NB4 (cell line): ENCODE results near the gene PNPLA7.

Source experiments
- DNase-seq: peaks from one replicate; pipeline ENCODE4 v3.0.0; 2010; ENCODE audit warnings: low read depth
- H3K4me3 ChIP-seq: one replicate; pipeline ENCODE4 v1.5.1; 2011; ENCODE audit warnings: mild to moderate bottlenecking, low read depth, low read length, moderate library complexity
- CTCF ChIP-seq: IDR thresholded peaks from one replicate; pipeline ENCODE4 v1.5.1; 2012; ENCODE audit warnings: low read depth, low read length
- MAX ChIP-seq: IDR thresholded peaks from 2 replicates; pipeline ENCODE4 v1.6.1; 2011; ENCODE audit warnings: low read depth, low read length
- MYC ChIP-seq: IDR thresholded peaks from 2 replicates; pipeline ENCODE4 v1.6.1; 2011; ENCODE audit warnings: low read depth, low read length
- POLR2A ChIP-seq: IDR thresholded peaks from 2 replicates; pipeline ENCODE4 v1.6.1; 2011; ENCODE audit warnings: mild to moderate bottlenecking; ENCODE audit not compliant: insufficient read length; ENCODE audit errors: extremely low read depth

PNPLA7 gene

GRCh38 chr9:137547687-137548543 lies 2.3 kb downstream of the PNPLA7 start:
- no peak overlapping the region for H3K4me3 ChIP-seq
- no peak for TF ChIP-seq CTCF
- TF ChIP-seq MAX = no peak
- no peak for TF ChIP-seq MYC
- no peak for TF ChIP-seq POLR2A
- no peak for DNase-seq

- no peak overlapping the region for H3K4me3 ChIP-seq
- TF ChIP-seq POLR2A (no peak), MYC (no peak), MAX (no peak), CTCF (no peak)
- no peak for DNase-seq
Observed at GRCh38 chr9:137545123-137545522, 5.1 kb downstream of the PNPLA7 start.

GRCh38 chr9:137544176-137544760 lies 5.9 kb downstream of the PNPLA7 start:
- DNase-seq = no peak
- H3K4me3 ChIP-seq = no peak overlapping the region
- TF ChIP-seq CTCF = no peak
- no peak for TF ChIP-seq MAX
- TF ChIP-seq POLR2A = no peak
- TF ChIP-seq MYC = no peak

GRCh38 chr9:137543237-137543963 lies 6.8 kb downstream of the PNPLA7 start:
- H3K4me3 ChIP-seq = no peak overlapping the region
- TF ChIP-seq MAX (no peak), CTCF (no peak)
- DNase-seq = no peak

GRCh38 chr9:137542486-137542885 lies 7.7 kb downstream of the PNPLA7 start:
- DNase-seq = no peak
- TF ChIP-seq MYC (no peak), MAX (no peak), CTCF (no peak), POLR2A (no peak)
- no peak overlapping the region for H3K4me3 ChIP-seq
